Suppressor macrophage treated with lipopolysaccharide for 4 hours (primary cell): ENCODE measurements around the gene SLC25A53.

Source experiments
- DNase-seq: peaks from one replicate; pipeline ENCODE4 v3.0.0-alpha.2; 2020

SLC25A53 gene

DNA sequence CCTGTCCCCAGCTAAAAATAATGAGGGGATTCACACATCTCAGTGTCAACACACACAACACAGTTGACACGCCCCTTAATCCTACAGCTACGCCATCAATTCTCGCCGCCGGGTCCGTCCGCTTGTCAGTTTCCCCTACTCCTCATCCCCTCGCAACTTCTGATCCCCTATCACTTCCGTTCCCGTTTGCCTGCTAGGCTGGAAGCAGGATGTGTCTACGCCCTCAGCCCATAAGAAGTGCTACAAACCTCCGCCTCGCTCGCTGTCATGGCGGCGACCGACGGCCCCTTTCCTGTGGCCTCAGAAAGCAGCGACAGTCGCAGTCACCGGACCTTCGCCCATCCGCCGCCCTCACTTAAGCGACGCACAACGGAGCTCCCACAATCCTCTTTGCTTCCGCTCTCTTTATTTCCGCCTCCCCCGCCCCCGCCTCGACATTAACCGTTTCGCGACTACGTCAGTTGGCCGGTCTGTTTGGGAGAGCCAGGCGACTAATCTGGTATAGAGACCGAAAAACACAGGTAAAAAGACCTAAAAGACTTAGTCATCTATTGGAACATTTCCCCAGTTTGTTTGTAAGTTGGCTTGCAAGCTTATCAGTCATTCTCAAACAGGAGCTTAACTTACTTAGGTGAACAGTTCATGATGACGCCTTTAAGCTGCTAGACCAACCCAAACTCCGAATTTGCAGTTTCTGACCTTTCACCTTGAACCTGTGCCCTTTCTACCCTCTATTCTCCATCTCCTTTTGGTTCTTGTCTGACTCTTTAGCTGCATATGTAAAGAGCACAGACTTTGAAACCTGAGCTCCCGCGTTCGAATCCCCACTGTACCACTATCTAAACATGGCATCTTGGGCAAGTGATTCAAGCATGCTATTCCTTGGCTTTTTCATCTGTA, at the start of gene SLC25A53:
SLC25A53 (minus strand) TSS at position 380 of the 900 bp plus-strand sequence. CDS start 51,752 bp downstream, outside the sequence.
- DNase-seq, result peak; percentile 80

GRCh38 chrX:104205548-104205947, 48.7 kb upstream of the SLC25A53 start:
- DNase-seq, result no peak

DNA sequence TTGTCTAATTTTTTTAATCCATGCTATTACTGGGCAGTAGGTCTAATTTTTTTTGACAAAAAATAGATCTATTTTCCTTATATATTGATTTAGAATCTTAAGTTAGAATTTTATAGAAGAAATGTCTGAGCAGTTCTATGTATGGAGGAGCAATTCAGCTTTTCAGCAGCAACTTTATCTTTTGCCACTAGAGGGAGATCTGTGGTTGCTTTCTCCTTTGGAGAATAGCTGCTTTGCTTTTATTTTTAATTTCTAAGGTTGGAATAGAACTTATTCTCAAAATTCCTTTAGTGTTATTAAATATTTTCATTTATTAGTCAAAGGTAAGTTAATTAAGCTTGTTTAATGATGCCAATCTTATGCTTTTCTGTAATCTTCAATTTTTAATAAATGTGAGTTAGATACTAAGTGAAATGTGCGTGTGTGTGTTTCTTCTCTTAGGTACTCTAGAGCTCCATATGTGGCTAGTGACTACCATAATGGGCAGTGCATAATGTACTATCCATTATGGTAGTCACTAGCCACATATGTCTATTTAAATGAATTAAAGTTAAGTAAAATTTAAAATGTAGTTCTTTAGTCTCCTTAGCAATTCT, 38.8 kb upstream of the SLC25A53 start:
- DNase-seq, result peak; percentile 45

DNA sequence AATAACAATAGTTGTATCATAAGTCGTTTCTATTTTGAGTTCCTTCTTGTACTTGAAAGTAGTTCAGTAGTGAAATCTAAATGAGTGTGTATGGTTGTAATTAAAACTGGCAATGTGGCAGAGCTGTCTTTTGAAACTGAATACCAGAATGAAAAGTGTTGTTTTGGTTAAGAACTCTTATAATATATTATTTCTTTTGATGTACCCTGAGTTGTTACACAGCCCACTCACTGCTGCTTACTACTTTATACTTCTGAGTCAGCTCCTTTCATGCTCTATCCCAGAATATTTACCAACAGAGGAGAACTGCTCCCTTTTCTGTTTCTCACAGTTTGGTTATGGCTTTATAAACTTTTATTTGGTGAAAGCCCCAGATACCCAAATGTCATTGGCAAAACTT, 38.2 kb upstream of the SLC25A53 start:
- DNase-seq, result no peak

DNA sequence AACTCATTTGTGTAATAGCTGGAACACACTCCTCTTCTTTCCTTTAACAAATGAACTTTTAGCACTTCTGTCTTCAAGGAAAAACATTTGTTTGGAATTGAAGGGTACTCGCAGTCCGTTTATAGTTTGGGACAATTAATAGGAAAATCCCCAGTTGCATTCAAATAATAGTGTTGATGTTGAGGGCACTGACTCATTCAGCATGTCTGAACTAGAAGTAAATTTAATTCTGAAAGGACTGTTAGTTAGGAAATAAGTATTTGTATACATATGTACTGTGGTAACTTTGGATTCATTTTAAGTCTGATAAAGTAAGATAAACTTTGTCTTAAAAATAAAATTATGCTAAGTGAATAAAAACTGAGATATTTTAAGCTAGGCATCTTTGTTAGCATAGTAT, 36.7 kb upstream of the SLC25A53 start:
- no peak for DNase-seq

DNA sequence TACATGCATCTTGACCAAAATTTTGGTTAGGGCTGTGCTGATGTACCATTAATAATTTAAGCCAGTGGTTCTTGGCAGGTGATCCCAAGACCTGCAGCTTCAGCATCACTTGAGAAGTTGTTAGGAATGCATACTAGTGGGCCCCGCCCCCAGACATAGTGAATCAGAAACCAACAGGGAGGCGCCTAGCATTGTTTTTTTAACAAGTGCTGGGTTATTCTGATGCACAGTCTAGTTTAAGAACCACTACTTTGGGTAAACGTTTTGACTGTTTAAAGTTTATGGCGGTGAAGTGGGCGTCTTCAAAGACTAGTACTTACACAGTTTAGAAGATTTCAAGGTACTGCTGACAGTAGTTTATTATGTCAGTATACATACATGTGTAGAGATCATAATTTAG, 33.0 kb upstream of the SLC25A53 start:
- no peak for DNase-seq

DNA sequence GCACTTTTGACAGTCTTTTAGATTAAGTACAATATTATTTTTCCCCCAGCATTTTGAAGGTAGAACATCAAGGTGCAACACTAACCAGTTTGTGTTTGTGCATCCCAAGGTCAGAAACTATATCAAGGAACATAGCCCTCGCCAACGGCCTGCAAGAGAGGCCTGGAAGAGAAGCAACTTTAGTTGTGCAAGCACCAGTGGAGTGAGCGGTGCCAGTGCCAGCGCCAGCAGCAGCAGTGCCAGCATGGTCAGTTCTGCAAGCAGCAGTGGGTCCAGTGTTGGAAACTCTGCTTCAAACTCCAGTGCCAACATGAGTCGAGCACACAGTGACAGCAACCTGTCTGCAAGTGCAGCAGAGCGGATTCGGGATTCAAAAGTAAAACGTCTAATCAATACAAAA, 31.1 kb upstream of the SLC25A53 start:
- DNase-seq, result no peak

- DNase-seq, result no peak
Measured at GRCh38 chrX:104183685-104184084, 26.9 kb upstream of the SLC25A53 start.

DNA sequence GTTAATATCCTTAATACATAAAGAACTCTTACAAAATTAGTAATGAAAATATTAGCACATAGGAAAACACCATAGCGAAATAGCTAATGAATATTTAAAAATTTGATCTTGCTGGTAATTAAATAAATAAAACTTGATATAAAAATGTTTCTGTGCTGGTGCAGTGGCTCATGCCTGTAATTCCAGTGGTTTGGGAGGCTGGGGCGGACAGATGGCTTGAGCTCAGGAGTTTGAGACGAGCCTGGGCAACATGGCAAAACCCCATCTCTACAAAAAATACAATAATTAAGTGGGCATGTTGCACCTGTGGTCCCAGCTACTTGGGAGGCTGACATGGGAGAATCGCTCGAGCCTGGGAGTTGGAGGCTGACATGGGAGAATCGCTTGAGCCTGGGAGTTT, 17.0 kb upstream of the SLC25A53 start:
- DNase-seq, result no peak

DNA sequence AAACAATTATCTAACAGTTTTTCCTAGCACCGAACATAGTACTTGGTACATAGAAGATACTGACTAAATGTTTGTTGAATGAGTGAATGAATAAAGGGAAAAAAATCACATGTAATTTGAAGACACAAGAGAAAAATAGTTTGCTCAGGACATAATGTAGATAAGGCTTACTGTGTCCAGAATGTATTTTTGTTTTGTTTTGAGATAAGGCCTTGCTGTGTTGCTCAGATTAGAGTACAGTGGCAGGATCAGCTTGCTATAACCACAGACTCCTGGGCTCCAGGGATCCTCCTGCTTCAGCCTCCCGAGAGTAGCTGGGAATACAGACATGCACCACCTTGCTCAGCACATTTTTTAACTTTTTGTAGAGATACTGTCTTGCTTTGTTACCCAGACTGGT, 16.0 kb upstream of the SLC25A53 start:
- no peak for DNase-seq

- no peak for DNase-seq
Measured at GRCh38 chrX:104172121-104172520, 15.3 kb upstream of the SLC25A53 start.

DNA sequence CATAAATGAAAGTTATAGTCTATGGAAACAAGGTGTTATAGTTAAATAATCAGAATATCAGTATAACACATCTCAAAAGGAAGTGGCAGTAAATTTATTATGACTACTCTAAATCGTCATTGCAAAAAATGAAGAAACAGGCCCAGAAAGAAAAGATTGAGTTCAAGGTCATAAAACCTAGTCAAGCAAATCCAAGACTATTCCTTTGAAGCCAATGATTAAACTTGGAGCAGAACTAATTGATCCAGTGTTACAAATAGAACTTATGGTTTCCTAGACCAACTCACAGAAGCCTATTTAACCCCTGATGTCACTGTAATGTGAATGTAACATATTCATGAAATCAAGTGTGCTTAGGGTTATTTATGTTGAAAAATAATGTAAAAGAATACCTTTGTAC, 11.3 kb upstream of the SLC25A53 start:
- no peak for DNase-seq

- DNase-seq, result no peak
Measured at GRCh38 chrX:104166735-104167436, 10.1 kb upstream of the SLC25A53 start.

- DNase-seq, result peak; percentile 91
Measured at GRCh38 chrX:104165894-104166734, 9.3 kb upstream of the SLC25A53 start, which contains the start of gene FAM199X. Gene FAM199X (plus strand): TSS chrX:104166453. CDS start chrX:104166786, 333 bp downstream.

DNA sequence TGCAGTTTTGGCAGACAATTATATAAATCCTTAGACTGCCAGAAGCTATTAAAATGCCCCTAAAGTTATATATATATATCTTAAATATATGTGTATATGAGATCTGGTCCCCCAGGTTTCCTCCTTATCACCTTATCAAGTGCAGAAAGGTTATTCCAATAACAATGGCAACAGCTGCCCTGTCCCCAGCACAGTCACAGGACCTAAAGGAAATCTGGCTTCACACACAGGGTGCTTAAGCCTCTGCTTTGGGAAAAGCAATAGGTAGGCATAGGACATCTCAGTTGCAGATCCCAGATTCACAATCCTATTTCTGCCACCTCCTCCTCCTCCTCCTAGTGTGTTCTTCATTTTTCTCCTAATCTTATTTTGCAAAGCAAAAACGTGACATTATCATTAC, 5.8 kb downstream of the SLC25A53 start:
- no peak for DNase-seq

DNA sequence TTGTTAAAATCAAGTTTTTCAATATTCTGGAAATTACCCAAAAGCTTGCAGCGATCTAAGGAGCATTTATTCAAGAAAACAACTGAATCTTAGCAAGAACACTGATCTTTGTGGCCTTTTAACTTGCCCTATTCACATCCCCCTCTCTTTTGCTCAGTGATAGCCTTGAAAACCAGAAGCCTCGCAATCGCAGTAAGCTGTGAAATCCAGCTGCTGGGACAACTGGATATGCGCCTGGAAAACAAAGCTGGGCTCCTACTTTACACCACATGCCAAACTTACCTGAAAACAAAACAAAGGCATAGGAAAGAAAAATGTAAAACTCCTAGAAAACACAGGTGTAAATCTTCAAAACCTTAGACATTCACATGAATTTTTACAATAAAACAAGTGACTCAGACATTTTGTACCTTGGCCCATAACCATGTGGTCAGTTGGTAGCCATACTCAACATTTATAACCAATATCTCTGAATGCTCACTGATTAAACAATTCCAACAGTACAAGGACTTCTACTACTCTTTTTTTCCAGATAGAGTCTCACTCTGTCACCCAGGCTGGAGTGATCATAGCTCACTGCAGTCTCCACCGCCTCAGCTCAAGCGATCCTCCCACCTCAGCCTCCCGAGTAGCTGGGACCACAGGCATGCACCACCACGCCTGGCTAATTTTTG, 15.6 kb downstream of the SLC25A53 start:
- no peak for DNase-seq

- no peak for DNase-seq
Measured at GRCh38 chrX:104137496-104137895, 19.3 kb downstream of the SLC25A53 start.

DNA sequence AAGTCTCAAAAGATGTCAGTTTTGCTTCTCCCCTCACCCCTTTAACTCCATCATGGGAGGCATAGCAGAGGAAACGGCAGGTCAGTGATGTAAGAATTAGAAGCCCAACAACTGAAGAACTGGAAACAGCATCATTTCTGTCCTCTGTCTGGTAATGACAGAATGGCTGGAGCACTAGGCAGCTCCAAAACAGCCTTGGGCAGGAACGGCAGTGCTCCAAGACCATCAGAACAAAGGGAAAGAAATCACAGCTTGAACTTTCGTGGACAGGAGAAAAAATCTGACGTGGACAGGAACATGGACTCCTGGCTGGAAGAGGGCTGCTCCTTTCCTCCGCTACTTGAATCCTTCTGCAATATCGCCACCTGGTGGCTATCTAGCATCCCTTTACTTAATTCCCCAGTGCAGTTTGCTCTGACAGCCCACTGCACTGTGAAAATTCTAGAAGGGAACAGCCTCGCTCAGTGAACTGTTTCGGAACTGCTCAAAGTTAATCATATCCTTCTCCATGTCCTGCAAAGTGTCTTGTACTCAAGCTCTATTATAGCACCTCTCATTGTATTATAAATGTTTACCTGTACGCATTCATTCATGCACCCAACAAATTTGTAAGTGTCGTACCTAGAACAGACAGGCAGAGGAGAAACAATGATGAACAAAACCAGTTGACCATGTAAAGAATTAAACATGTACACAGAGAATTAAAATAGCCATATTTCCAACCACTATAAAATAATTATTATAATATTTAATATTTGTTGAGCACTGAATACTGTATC, 20.4 kb downstream of the SLC25A53 start:
- peak; percentile 73 for DNase-seq

GRCh38 chrX:104135677-104136076, 21.1 kb downstream of the SLC25A53 start:
- DNase-seq, result no peak

DNA sequence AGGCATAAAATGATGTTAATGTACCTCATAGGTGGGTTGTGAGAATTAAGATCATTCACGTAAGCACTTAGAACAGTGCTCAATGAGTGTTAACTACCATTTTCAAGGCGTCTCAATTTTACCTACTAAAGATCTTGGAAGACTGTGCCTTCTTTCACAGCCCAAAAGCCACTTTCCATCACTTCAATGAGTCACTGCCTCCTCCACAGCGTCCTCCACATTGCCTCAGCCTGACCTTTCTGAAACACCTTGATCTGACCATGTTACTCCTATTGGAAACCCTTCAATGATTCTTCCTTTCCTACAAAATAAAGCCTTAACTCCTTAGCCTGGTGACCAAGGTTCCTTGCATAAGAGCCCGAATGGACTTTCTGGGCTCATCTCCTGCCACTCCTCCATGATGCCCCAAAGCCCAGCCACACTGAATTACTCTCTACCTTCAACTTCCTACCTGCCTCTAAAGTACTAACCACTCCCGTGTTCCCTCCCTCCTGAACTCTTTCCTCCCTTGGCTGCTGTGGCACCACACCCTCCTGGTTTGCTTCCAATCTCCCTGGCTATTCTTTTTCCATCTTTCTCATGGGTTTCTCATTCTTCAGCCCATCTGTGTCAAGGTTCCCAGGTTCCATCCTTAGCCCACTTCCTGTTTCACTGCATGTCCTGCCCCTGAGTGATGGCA, 22.1 kb downstream of the SLC25A53 start:
- no peak for DNase-seq

DNA sequence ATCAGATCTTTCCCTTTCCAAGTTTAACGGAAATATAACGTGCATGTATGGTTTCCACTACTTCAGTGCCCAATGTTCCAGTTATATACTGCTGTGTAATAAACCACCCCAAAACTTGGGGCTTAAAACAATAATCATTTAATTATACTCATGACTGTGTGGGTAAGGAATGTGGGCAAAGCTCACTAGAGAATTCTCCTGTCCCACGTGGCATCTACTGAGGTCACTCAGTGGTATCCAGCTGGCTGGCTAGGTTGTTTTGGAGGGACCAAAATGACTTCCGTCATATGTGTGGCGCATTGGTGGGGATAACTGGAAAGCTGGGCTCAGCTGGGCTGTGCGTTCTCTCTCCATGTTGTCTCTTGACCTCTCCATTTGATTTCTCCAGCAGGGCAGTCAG, 26.0 kb downstream of the SLC25A53 start:
- no peak for DNase-seq
